GM18907 (cell line): Measurements from ENCODE around the gene KCNC4.

ENCODE experiments used
- ATAC-seq: cut with Tn5 transposase; IDR thresholded peaks from one replicate; pipeline ENCODE4 v1.9.1; 2021; ENCODE audit warnings: mild to moderate bottlenecking, moderate library complexity; ENCODE audit not compliant: unreplicated experiment

Gene KCNC4

DNA sequence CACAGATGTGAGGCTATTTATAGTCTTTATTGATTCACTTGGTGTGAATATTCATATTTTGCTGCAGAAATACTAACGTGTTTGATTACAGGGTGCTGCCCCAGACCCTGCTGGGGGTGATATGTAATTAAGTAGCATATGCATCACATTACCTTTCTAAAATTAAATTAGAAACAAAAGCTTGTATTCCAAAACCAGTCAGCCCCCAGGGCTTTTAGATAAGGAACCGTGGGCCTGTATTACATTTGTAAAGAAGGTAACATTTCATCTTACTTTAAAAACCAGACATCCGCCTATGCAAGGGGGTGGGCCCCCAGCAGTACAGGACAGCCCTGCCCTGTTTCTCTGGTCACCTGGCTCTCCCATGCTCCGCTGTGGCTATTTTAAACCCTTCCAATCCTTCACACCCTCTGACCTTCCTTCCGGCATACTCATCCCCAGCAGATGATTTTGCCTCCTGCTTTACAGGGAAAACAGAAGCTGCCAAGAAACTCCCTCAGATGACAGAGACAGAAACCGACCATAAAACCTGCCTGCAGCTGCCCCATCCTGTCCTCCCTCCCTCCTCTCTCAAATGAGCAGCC lies 22.0 kb upstream of the KCNC4 start:
- ATAC-seq = no peak

DNA sequence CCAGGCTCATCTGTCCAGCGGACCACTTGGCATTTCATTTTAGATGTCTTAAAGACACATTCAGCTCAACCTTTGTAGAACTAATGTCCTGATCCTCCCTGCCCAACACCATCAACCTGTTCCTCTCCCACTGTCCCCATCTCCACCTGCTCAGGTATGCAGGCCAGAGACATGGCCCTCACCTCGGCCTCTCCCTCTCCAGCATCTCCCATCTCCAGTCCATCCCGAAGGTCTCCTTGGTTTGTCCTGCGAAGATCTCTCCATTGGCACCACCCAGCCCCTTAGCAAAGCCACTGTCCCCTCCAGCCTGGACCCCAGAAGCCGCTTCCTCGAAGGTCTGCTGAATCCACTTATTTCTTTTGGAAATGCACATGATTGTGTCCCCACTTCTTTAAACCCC lies 20.9 kb upstream of the KCNC4 start:
- no peak for ATAC-seq

DNA sequence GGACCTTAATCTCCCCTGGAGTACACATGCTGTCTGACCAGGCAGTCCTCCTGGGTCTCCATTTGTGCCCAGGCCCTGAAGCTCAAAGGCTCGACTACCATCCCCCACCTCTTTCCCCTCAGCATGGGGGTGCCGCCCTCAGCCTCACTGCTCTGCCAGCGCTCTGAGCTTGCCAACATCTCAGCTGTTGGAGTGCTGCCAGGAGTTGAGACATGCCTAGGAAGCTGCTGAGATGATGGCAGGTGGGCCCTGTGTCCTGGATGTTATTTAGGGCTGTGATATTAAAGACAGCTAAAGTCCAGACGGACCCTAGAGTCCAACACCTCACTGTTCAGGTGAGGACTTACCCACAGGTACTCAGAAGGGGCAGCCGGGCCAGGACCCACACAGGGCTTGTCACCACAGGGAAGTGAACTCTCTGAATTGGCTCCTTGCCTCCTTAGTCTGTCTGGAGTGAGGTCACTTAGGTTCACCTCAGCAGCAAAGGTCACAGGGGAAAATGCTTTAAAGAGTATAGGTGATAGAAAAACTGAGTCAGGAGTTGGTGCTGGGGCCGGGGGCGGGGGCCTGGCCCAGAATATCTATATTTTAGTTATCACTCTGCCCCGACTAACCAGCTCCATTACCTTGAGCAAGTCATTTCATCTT lies 19.7 kb upstream of the KCNC4 start:
- no peak for ATAC-seq

DNA sequence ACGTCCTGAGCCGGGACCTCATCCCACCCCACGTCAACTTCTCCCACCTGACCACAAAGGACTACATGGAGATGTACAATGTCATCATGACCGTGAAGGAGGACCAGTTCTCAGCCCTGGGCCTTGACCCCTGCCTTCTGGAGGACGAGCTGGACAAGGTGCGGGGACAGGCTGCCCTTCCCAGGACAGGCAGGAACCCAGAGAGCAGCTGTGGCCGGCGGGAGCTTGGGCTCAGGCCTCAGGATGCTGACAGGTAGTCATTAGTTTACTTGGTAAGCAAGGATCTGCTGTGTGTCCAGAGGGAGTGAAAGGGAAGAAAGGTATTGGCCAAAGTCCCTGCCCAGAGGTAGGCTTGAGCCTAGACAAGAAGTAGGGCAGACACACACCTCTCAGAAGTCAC lies 17.6 kb upstream of the KCNC4 start:
- no peak for ATAC-seq

DNA sequence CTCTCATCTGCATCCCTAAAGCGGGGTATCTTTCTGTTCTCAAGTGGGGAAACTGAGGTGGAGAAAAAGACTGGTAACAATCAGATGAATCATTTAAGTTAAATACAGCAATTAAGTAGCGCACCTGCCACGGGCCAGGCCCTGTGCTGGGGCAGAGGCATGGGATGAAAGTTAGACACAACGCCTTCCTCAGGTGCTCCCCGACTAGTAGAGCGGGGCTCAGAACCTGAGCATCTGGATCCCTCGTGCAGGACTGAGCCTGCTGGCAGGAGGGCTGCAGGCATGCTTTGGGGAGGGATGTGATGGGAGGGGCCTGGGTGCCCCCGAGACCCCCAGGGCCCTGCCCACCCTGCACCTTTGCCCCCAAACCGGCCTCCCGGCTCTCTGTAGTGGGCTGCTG lies 14.9 kb upstream of the KCNC4 start:
- no peak for ATAC-seq

DNA sequence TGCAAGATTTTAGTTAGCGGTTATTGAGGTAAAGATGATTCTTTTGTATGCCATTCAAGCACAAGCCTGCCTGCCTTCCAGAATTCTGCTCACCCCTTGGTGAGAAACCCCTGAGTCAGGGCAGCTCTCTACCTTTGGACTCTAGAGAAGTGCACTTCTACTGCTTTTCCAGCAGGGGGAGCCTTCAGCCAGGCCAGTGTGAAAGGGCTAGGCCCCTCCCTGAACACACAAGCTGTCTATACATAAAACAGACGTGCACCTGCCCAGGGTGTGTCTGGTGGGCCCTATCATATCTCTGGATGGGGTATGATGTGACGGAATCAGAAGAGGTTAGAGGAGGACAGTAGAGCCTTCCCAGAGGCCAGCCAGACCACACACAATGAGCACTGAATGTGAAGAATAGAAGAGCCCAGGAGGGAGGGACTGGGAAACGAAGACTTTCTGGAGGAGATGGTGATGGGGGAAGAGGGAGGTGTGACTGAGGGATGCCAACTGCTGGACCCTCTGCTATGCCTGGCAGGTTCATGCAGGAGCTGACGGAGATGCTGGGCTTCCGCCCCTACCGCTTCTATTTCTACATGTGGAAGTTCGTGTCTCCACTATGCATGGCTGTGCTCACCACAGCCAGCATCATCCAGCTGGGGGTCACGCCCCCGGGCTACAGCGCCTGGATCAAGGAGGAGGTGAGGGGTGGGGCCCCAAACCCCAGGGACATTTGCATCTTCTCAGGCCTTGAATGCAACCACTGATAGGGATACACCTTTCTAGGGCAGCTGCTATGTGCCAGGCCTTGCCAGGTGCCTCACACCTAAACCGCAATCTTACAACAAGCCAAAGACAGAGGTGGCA lies 13.0 kb upstream of the KCNC4 start:
- peak; percentile 57 for ATAC-seq

DNA sequence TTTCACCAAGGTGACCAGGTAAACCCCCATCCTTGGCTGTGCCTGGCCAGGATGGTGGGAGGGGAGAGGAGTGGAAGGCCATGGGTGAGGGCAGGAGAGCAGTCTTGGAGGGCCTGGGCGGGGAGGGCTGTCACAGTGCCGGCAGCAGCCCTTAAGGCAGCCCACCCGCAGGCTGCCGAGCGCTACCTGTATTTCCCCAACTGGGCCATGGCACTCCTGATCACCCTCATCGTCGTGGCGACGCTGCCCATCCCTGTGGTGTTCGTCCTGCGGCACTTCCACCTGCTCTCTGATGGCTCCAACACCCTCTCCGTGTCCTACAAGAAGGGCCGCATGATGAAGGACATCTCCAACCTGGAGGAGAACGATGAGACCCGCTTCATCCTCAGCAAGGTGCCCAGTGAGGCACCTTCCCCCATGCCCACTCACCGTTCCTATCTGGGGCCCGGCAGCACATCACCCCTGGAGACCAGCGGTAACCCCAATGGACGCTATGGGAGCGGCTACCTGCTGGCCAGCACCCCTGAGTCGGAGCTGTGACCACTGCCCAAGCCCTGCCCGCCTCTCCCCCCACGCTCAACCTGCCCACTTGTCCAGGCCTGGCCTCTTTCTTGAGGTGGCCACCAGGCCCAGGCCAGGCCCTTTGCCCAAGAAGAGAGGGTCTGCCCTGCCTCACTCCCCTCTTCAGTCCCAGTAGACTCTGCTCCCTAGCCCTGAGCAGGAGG lies 12.0 kb upstream of the KCNC4 start:
- no peak for ATAC-seq

DNA sequence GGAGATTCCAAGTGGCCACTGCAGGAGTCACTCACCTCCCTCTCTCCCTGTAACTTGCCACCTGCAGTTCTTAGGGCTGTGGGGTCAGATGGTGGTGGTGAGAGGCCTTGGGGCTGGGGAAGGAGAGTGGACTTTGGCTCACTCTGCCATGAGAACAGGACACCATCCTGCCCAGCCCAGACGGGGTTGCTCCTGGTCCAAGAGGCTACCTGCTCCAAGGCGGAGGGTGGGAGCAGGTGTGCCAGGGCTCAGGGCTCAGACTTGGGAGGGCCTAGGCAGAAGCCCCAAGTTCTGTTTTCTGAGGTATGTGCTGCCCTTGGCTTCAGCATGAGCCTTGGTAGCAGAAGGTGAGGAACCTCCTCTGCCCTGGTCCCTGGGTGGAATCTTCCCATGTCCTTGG lies 11.4 kb upstream of the KCNC4 start:
- no peak for ATAC-seq

DNA sequence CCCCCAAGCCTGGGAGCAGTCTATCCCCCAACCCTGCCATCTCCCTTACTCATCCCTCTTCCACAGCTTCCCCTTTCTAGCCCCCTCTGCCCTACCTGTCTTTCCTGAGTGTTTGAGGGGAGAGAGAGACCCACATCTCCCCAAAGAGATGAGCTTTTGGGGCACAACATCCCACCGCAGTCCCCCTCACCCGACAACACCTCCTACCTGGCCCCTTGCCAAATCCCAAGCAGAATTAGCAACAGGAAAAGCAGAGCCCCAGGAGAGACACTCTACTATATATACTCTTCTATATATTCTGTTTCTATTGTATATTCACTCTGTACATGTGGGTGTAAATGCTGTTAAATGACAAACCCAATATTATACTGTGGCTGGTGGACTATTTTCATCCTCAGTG lies 9.9 kb upstream of the KCNC4 start:
- no peak for ATAC-seq

DNA sequence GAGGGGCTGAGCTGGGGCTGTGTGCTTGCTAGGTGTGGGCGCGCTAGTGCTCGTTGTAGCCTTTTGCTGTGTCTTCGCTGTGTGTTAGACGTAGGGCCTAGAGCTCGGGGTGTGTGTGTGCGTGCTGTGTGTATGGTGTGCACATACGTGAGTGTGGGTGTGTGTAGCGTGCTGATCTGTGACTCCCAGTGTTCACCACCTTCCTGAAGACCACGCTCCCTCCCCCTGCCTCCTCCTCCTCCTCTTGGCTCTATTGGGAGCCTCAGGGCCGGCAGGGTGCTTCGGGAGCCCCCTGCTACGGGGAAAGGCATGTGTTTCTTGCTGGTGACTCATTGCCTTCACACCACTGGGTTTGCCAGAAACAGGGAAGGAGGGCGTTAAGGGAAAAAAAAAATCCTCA lies 9.4 kb upstream of the KCNC4 start:
- ATAC-seq = no peak

DNA sequence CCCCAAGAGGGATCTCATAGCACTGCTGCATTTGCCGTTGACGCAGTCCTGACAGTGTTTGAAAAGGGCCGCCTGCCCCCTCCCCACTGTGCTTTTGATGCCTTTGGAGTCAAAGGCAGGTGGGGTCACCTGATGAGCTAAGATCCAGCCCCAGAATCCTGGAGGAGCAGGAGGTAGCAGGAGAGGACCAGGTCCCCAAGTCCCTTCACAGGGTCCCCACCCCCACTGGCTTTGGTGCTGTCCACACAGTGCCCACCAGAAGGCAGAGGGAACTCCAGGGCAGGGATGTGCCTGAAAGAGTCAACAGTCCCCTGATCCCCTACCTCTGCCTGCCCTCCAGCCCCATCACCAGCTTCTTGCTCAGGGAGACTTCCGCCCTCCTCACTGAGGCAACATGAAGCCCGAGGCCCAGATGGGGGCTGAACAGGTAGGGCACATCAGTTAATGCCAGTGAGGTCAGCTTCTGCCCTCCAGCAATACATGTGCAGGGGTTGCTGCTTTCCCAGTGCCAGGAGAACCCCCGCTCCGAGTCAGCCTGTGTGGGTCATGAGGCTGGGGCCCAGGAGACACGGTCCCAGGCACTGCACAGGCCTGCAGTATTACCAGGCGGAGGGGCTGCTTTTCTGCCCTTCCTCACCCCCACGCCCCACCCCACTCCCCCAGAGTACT lies 8.8 kb upstream of the KCNC4 start:
- no peak for ATAC-seq

DNA sequence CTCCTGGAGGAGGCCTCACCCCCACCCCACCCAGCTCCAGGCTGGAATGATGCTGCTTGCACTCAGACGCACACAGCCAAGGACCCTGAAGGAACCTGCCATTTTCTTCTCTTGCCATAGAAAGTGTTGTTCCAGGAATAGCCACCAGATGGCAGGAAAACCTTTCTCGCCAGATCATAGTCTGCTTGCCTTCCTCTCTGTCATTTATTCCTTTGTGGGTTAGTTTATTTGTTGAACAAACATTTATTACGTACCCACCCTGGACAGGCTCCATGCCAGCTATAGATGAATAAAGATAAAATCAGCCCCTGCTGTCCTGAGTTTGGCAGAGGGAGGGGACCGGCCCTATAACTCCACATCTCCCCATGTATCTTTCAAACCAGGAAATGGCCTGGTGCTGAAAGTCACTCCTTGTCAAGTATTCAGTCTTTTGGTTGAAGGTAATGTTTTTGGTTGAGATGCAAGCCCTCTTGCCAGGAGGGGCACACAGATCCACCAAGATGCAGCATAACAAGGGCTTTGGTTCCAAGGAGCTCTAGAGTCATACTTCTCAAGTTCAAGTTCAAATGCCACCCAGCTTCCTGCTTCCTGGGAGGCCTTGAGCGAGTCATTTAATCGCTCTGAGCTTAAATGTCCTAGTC lies 7.0 kb upstream of the KCNC4 start:
- ATAC-seq = no peak

DNA sequence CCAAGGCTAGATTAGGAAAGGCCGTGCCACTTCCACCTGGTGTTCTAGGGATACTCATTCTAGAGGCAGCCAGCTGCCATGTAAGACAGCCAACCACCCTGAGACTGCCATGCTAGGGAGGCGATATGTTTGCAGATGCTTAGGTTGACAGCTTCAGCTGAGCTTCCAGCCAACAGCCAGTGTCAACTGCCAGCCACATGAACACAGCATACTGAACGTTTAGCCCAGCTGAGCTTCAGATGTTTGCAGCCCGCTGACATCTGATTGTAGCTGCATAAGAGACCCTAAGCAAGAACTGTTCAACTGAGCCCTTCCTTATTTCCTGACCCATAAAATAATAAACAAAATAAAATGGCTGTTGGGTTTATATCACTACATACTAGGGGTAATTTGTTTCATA lies 5.0 kb upstream of the KCNC4 start:
- no peak for ATAC-seq

DNA sequence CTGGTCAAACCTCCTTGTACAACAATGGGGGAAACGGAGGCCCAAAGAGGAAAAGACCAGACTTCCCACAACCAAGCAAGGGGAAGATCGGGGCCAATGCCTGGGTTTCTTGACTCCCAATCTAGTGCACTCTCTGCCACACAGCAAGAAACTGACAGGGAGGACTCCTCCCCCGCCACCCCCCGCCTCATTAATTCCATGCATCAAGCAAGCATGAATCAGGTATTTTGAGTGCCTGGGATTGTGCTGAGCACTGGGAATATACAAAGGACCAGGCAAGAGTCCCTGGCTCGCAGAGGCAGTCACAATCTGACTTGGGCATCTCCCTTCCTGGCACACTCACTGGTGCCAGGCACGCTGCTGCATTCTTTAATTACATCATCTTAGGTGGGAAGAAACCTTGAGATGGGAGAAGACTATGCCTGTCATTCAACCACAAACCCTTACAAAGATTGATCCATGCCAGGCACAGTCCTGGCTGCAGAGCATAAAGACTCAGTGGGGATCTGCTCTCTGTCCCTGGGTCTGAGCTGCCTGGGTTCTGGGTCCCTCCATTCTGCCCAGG lies 4.4 kb upstream of the KCNC4 start:
- no peak for ATAC-seq

DNA sequence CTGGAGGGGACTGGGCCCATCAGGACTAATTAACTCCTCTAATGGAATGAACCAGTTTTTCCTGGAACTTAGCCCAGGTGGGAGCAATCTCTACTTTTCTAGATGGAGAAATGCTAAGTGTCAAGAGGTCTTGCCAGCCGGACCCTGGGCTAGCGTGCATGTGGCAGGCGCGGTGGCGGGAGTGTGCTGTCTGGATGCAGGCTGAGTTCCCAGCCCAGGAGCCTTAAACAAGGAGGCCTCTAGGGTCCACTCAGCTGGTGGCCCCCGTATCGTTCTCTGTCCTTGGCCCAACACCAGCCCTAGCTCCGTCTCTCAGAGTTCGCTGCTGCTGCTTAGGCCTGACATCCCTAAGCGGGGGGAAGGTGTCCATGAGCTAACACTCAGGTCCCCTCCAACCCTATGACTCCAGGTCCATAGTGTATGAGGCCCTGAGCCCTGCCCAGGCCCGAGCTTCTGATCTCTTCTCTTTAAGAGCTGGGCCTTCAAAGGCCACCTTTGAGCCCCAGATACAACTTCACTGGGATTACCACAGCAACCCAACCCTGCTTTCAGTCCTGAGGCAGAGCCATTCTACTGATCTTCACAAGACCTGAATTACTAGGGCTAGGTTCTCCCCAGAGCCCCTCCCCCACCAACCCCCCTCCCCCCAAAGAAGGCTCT lies 3.7 kb upstream of the KCNC4 start:
- no peak for ATAC-seq

DNA sequence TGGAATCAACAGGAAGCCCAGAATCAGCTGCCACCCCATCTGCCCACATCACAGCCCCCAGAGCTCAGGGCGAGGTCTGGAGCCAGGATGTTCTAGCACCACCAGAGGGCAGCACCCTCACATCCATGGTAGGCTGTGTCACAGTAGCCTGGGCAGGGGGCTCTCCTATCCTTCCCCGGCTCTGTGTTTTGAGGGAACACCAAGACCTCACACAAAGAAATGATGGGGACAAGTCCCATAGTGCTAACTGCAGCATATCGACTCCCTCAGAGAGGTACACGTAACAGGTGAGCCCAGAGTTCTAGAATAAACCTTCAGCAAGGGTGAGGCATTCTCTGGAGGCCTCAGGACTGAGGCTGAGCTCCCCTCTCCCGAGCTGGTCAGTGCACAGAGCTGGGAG lies 2.3 kb upstream of the KCNC4 start:
- peak; percentile 37 for ATAC-seq

DNA sequence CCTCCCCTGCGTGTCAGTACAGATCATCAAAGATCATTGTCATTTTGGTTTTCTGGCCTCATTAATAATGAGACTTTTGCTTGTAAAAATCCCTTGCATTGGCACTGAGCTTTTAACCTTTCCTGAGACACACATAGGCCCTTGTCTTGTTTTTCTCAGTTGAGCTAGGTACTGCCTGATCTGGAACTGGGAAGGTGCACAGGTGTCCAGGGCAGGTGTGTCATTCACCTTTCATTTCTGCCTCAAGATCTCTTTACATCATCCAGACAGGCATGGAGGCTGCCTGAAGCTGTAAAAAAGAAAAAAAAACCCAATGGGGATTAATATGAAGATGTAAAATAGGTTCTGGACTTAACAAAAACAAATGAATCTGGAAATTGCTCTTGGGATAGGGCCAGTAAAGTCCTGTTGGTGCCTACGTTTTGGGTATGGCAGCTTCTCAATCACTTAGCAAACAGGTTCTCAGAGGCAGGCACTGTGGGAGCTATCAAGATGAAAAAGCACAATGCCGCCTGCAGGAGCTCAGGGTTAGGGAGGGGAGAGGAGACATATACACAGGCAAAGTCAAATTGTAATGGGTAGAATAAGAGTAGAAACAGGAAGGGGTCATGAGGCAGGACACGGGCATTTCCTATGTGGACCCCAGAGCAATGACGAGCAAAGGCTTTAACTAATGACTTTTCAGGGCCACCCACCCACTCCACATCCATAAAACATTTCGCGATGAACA lies 1.0 kb upstream of the KCNC4 start:
- ATAC-seq = no peak

DNA sequence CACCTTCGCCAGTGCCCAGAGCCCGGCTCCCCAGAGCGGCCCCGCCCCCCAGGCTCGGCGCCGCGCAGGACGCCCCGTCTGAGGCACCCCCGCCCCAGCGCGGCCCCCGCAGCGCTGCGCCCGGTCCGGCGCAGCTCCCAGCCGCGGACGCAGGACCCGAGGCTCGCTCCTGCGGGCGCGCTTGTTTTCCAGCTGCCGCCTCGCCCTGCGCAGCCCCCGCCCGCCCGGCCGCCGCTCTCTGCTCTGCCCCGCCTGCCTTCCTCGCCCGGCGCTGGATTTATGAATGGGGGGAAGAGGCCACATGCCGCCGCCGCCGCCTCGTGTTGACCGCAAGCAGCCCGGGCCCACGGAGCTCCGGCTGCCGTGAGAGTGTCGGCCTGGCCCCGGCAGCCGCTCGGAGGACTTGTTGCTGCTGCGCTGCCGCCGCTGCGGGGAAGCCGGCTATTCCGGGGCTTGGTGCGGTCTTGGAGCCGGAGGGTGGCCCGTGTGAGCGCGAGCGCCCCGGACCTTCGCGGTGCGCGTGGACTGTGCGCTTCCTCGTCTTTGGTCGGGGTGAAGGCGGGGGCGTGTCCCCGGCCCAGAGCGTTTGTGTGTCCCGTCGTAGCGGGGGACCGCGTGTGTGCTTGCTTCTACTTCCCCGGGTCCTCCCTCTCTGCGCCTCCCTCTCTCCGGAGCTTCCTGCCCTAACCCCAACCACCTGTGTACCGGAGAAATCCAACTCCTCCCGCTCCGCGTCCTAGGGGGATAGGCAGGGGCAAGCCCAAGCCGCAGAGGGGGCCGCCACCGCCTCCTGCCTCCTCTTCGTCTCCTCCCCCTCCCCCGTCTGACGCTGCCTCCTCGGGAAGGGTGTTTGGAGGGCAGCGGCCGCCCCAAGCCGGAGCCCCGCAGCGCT lies 736 bp downstream of the KCNC4 start:
- peak; percentile 38 for ATAC-seq
